HUES48 (cell line): ENCODE measurements around the gene MPST.
"Not testable (repeated sequence)": the region's sequence is repeated elsewhere in the genome, so short reads cannot be mapped to it uniquely, and the experiment has no call there.

Experiments
- H3K27ac ChIP-seq: one replicate; pipeline ENCODE4 v1.7.0; 2013; ENCODE audit warnings: low read depth, low read length, inconsistent platforms
- H3K27me3 ChIP-seq: 2 replicates; pipeline ENCODE4 v1.6.1; 2013; ENCODE audit warnings: mild to moderate bottlenecking, low read length; ENCODE audit not compliant: control insufficient read depth, insufficient read depth
- H3K36me3 ChIP-seq: 2 replicates; pipeline ENCODE4 v1.6.1; 2013; ENCODE audit warnings: low read length; ENCODE audit not compliant: control insufficient read depth, insufficient read depth
- H3K4me1 ChIP-seq: 2 replicates; pipeline ENCODE4 v1.6.1; 2013; ENCODE audit warnings: mild to moderate bottlenecking, low read length; ENCODE audit not compliant: control insufficient read depth, insufficient read depth
- H3K4me3 ChIP-seq: 2 replicates; pipeline ENCODE4 v1.5.1; 2013; ENCODE audit warnings: mild to moderate bottlenecking, low read depth, low read length
- H3K9ac ChIP-seq: 2 replicates; pipeline ENCODE4 v1.6.1; 2013; ENCODE audit warnings: mild to moderate bottlenecking, low read depth, low read length, moderate library complexity
- H3K9me3 ChIP-seq: 2 replicates; pipeline ENCODE4 v1.6.1; 2013; ENCODE audit warnings: low read length; ENCODE audit not compliant: control insufficient read depth, insufficient read depth

MPST gene

GRCh38 chr22:36986242-36986821 is 33.2 kb upstream of the MPST start:
- Histone ChIP-seq H3K4me3 (no peak overlapping the region), H3K27me3 (no peaks in the 10 kb centered on the region; the same call in 1 of the 2 replicates), H3K9ac (no peak overlapping the region), H3K27ac (no peak overlapping the region), H3K4me1 (no peaks in the 10 kb centered on the region), H3K36me3 (no peaks in the 10 kb centered on the region), H3K9me3 (peaks cover 4% of the 10 kb centered on the region)

GRCh38 chr22:36988075-36988832 is 31.3 kb upstream of the MPST start:
- Histone ChIP-seq H3K9ac (no peak overlapping the region), H3K27ac (no peak overlapping the region), H3K9me3 (peaks cover 4% of the 10 kb centered on the region), H3K27me3 (no peaks in the 10 kb centered on the region; the same call in 1 of the 2 replicates), H3K4me3 (no peak overlapping the region), H3K36me3 (no peaks in the 10 kb centered on the region), H3K4me1 (no peaks in the 10 kb centered on the region)

GRCh38 chr22:36989012-36989411 is 30.5 kb upstream of the MPST start:
- not testable (repeated sequence) for H3K4me3 ChIP-seq, H3K9ac ChIP-seq, H3K36me3 ChIP-seq, H3K4me1 ChIP-seq, H3K27ac ChIP-seq, H3K9me3 ChIP-seq, H3K27me3 ChIP-seq

GRCh38 chr22:36990457-36990856 is 29.1 kb upstream of the MPST start:
- H3K4me1 ChIP-seq, result no peaks in the 10 kb centered on the region
- no peak overlapping the region for H3K4me3 ChIP-seq
- H3K27me3 ChIP-seq, result no peaks in the 10 kb centered on the region; the same call in 1 of the 2 replicates
- no peak overlapping the region for H3K27ac ChIP-seq
- no peaks in the 10 kb centered on the region for H3K36me3 ChIP-seq
- H3K9ac ChIP-seq, result no peak overlapping the region
- peaks cover 4% of the 10 kb centered on the region for H3K9me3 ChIP-seq

- Histone ChIP-seq H3K4me3 (no peak overlapping the region), H3K36me3 (no peaks in the 10 kb centered on the region), H3K4me1 (no peaks in the 10 kb centered on the region), H3K27me3 (no peaks in the 10 kb centered on the region; the same call in 1 of the 2 replicates), H3K27ac (no peak overlapping the region), H3K9me3 (no peaks in the 10 kb centered on the region), H3K9ac (no peak overlapping the region)
Measured at GRCh38 chr22:36991206-36991605, 28.3 kb upstream of the MPST start.

- no peaks in the 10 kb centered on the region; the same call in 1 of the 2 replicates for H3K27me3 ChIP-seq
- no peaks in the 10 kb centered on the region for H3K9me3 ChIP-seq
- no peak overlapping the region for H3K4me3 ChIP-seq
- no peaks in the 10 kb centered on the region for H3K4me1 ChIP-seq
- no peak overlapping the region for H3K9ac ChIP-seq
- no peaks in the 10 kb centered on the region for H3K36me3 ChIP-seq
- no peak overlapping the region for H3K27ac ChIP-seq
Measured at GRCh38 chr22:36997746-36998145, 21.8 kb upstream of the MPST start.

GRCh38 chr22:36998620-36999351 is 20.8 kb upstream of the MPST start:
- Histone ChIP-seq H3K9ac (no peak overlapping the region), H3K4me3 (no peak overlapping the region), H3K9me3 (no peaks in the 10 kb centered on the region), H3K27ac (no peak overlapping the region), H3K4me1 (no peaks in the 10 kb centered on the region), H3K27me3 (no peaks in the 10 kb centered on the region; the same call in 1 of the 2 replicates), H3K36me3 (no peaks in the 10 kb centered on the region)

GRCh38 chr22:36999463-36999862 is 20.1 kb upstream of the MPST start:
- Histone ChIP-seq H3K4me1 (no peaks in the 10 kb centered on the region), H3K36me3 (no peaks in the 10 kb centered on the region), H3K27ac (no peak overlapping the region), H3K27me3 (no peaks in the 10 kb centered on the region; the same call in 1 of the 2 replicates), H3K4me3 (no peak overlapping the region), H3K9me3 (no peaks in the 10 kb centered on the region), H3K9ac (no peak overlapping the region)

GRCh38 chr22:37000676-37001534 is 18.6 kb upstream of the MPST start:
- H3K9ac ChIP-seq, result no peak overlapping the region
- H3K36me3 ChIP-seq, result no peaks in the 10 kb centered on the region
- no peaks in the 10 kb centered on the region for H3K4me1 ChIP-seq
- no peak overlapping the region for H3K4me3 ChIP-seq
- no peaks in the 10 kb centered on the region; the same call in 1 of the 2 replicates for H3K27me3 ChIP-seq
- no peak overlapping the region for H3K27ac ChIP-seq
- no peaks in the 10 kb centered on the region for H3K9me3 ChIP-seq

GRCh38 chr22:37001826-37002225 is 17.7 kb upstream of the MPST start:
- no peaks in the 10 kb centered on the region for H3K36me3 ChIP-seq
- no peak overlapping the region for H3K4me3 ChIP-seq
- no peaks in the 10 kb centered on the region for H3K4me1 ChIP-seq
- H3K9me3 ChIP-seq, result no peaks in the 10 kb centered on the region
- no peak overlapping the region for H3K27ac ChIP-seq
- H3K27me3 ChIP-seq, result no peaks in the 10 kb centered on the region; the same call in 1 of the 2 replicates
- H3K9ac ChIP-seq, result no peak overlapping the region
